Measurements from ENCODE around the gene SCN8A.

- TF ChIP-seq CTCF (IDR thresholded peaks at IDR 0.05; ENCODE audit: poor library complexity) (no peak), EZH2 (IDR thresholded peaks at IDR 0.05; ENCODE audit: borderline replicate concordance) (no peak)
Measured at GRCh38 chr12:51667269-51667668, 76.2 kb downstream of the SCN8A start.
